Sciatic nerve (tissue), 2 donors: ENCODE results near the gene PGLYRP3. TPM values are rescaled to one million over a fixed set of nuclear protein-coding genes. Genes with fewer than 3 reads are reported as not detected.
"Not testable (repeated sequence)": the region's sequence is repeated elsewhere in the genome, so short reads cannot be mapped to it uniquely, and the experiment has no call there.

ENCODE experiments used
- ATAC-seq: fragments of 200-7000 bp; cut with Tn5 transposase; one replicate; pipeline ENCODE4 v1.9.1; 2020; ENCODE audit warnings: mild to moderate bottlenecking, moderate library complexity
- DNase-seq: peaks from one replicate; pipeline ENCODE4 v3.0.0-alpha.2; 2020; ENCODE audit warnings: low spot score
- intact Hi-C: fragments of 100-400 bp; cut with DNase I; formaldehyde crosslinking; loops from one replicate; pipeline ENCODE4 v1.14.2; 2022
- total RNA-seq: library from RNA; stranded (reverse); fragmentation: NEBNext Ultra II Directional; extraction: Animal tissue kit (Norgen Biotek cat#: 25700); gene quantifications from one replicate; pipeline ENCODE4 v1.2.1, GENCODE V29; 2021
- donor health status: DM: no; HTN: no; CAD: no.
- donor health status: DM: no; HTN: no; CAD: no.

Gene PGLYRP3
- total RNA-seq, 1 donor from 2014 or later = not detected

DNA sequence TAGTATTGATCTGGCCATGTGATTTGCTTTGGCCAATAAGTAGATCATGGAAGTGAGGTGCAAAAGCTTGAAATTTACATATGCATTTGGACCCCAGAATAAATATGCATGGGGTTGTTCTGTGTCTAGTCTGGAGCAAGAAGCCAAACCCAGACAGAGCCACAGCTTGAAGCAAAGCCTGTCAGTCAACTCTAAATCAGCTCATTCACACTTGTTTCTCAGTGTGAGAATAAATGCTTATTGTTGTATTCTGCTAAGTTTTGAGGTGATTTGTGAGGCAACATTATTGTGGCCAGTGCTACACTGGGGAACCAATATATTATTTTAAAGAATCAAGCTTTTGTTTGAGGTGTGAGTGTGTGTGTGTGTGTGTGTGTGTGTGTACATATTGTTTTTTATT is 12.2 kb upstream of the PGLYRP3 start:
- no peak for DNase-seq
- intact Hi-C loops = no loop called here
- no peak for ATAC-seq

DNA sequence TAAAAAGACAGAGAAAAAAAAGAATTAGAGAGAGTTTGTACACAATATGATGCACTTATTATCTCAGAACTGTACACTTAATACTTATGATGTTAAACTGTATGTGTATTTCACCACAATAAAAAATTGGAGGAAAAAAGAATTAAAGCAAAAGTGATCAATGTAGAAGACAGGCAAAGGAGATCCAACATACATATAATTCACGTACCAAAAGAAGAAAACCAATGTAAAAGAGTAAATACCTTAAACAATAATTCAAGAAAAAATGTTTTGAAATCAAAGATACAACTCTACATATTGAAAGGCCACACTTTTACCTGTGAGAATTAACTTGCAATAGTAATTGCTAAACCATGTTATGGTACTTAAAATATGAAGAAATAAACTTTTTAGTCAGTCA is 9.8 kb upstream of the PGLYRP3 start:
- no peak for ATAC-seq

GRCh38 chr1:153318145-153318544 is 5.4 kb upstream of the PGLYRP3 start:
- DNase-seq, ATAC-seq, intact Hi-C loops: not testable (repeated sequence)

More for the DNA sequence above, 9.8 kb upstream of the PGLYRP3 start:
- intact Hi-C loops = no loop called here
- DNase-seq = no peak

GRCh38 chr1:153316013-153316412 is 3.3 kb upstream of the PGLYRP3 start:
- intact Hi-C loops, ATAC-seq, DNase-seq: not testable (repeated sequence)

- DNase-seq, ATAC-seq, intact Hi-C loops: not testable (repeated sequence)
These were observed 1.6 kb upstream of the PGLYRP3 start for GRCh38 chr1:153314388-153314787.

- DNase-seq (no peak), ATAC-seq (no peak)
- intact Hi-C loops = no loop called here
These were observed 536 bp upstream of the PGLYRP3 start for GRCh38 chr1:153313288-153313687.

DNA sequence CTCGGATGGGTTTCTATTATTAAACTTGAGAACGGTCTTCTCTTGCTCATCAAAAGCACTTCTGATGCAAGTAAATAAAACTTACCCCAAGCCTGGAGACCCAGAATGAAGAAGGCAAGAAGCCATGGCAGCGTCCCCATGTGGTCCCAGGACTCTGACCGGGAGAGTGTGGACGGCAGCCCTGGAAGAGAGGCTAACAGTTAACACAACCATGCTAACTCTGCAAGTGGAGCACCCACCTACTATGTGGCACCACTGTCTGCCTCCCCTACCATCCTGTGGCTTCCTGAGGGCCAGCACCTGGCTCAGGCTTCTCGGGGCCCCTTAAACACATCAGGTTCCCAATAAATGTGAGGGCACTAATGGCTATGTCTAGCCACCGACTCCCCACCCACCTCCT is 2.2 kb downstream of the PGLYRP3 start:
- intact Hi-C loops = no loop called here
- ATAC-seq (no peak), DNase-seq (no peak)

DNA sequence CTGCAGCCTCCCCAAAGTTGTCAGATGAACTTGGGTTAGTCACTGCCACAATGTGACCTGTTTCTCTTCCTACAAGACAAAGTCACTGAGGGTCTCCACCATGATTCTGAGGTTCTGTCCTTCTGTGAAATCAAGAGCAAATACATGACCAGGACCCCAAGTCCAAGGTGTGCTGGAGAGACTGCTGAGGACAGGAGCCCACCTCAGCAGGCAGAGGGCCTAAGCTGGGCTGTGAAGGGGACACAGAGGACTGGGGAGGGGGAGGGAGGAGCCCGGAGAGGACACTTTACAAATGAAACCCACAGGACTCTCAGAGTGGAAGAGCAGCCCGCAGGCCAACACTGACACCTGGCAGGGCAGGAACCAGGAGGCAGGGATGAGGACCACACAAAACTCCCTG is 3.3 kb downstream of the PGLYRP3 start:
- ATAC-seq = no peak
- intact Hi-C loops = no loop called here
- DNase-seq = no peak

DNA sequence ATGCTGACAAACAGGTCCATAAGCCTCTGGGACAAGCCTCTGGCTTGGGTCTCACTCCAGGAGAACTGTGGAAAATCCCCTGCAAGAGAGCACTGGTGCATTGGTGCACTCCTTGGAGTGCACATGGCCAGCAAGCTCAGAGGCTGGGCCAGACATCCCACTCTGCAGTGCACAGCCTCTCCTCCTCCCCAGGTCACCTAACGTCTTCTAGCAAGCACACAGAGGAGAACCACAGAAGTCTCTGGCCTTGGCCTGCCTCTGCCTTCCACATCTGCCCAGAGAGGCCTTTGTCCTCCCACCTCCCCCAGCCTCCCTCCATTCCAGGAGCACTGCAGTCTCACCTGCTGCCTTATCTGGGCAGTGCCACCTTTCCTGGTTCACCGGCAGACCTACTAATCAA is 4.2 kb downstream of the PGLYRP3 start:
- intact Hi-C loops = no loop called here
- DNase-seq = no peak
- no peak for ATAC-seq

GRCh38 chr1:153307221-153307600 is 5.5 kb downstream of the PGLYRP3 start:
- DNase-seq = no peak
- intact Hi-C loops = no loop called here
- no peak for ATAC-seq

DNA sequence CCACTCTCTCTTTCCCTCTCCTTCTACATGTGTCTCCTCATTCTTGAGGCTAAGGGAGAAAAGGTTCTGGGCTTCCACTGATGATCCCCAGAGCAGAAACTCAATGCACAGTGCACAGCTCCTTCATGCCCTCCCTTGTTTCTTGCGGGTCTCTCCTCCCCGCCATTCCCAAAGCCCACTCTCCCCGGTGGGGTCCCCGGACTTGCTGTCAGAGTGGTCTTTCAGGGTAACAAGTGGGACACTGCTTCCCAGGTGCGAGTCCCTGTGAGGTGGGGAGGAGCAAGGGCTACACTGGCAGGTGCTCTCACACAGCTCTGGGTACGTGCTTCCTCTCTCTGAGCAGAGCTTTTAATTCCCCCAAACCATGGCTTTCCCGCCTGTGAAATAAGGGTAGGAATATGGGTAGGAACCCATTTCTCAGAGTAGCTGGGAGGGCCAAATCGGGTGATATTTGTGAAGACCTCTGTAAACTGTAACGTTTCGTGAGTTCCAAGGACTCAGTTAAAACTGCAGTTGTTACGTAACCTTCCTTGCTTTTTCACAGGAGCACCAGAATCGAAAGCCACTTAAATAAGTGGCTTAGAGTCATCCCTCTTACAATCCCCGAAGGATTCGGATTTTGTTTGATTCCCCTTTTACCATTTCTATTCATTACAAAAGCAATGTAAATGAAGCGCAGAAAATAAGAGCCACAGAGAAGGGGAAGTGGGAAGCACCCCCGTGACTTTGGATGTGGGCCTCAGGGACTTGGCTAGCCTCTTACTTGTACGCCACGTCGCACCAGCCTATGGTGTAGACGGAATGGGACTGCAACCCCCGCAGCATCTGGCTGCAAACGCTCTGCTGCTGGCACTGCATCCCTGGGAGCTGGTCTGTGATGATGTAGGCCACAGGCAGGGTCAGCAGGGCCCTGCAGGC is 6.2 kb downstream of the PGLYRP3 start:
- DNase-seq = no peak
- intact Hi-C loops = no loop called here
- no peak for ATAC-seq

- ATAC-seq (no peak), DNase-seq (no peak)
- intact Hi-C loops = no loop called here
These were observed 7.1 kb downstream of the PGLYRP3 start for GRCh38 chr1:153305682-153306081.

- ATAC-seq = no peak
- no peak for DNase-seq
- intact Hi-C loops = no loop called here
These were observed 10.4 kb downstream of the PGLYRP3 start for GRCh38 chr1:153302308-153302707.

DNA sequence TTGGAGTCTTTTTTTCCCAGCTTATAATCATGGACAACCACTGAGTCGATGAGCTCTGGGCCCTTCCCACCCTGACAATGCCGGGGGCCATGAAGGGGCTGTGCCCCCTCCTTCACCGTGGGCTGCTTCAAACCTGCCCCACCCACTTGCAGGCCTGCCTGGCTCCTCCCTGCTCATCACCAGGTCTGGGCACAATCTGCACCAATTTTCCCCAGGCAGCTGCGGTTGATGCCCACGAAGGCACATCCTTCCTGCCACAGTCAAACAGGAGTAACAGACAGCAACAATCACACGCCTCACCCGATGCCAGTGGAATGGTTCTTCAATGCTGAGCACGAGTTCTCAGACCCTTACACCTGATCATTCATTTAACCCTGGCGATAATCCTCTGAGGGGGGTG is 18.9 kb downstream of the PGLYRP3 start:
- intact Hi-C loops = no loop called here
- ATAC-seq (no peak), DNase-seq (no peak)

DNA sequence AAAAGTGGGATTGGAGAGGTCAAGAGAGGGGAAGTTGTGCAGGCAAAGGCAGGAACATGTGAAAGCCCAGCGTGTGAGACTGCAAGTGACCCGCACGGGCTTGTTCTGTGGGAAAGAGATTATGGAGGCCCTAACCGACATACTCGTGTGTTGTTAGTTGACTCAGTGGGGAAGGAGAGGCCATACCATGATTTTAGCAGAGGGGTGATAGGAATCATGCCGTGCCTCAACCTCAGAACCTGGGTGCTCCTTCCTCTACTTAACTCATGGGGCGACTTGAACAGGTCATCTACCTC is 19.3 kb downstream of the PGLYRP3 start:
- intact Hi-C loops = no loop called here
- ATAC-seq = no peak
- no peak for DNase-seq

- intact Hi-C loops = no loop called here
- DNase-seq = no peak
- ATAC-seq = no peak
These were observed 19.8 kb downstream of the PGLYRP3 start for GRCh38 chr1:153292740-153293479.

DNA sequence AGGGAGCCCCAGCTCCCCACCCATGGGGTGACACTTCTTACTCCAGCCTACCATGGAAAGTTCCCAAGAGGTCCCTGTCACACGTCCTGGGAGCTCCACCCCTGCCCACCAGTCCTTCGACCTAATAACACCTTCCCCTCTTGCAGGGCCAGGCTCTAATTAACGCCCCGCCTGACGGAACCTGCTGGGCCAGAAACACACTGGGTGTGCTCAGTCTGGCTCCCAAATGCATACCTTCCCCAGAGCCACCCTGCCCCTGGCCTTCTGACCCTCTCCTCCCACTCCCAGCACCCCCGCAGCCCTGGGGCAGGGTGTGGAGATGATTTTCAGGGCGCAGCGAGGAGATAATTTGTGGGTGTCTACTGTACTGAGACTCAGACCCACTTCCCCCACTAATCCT is 20.6 kb downstream of the PGLYRP3 start:
- ATAC-seq = no peak
- intact Hi-C loops = no loop called here

GRCh38 chr1:153291514-153291913 is 21.2 kb downstream of the PGLYRP3 start:
- DNase-seq (no peak), ATAC-seq (no peak)
- intact Hi-C loops = no loop called here

More for the DNA sequence above, 20.6 kb downstream of the PGLYRP3 start:
- DNase-seq = no peak

GRCh38 chr1:153288634-153289275 is 24.0 kb downstream of the PGLYRP3 start:
- DNase-seq = no peak
- no peak for ATAC-seq
- intact Hi-C loops = no loop called here

DNA sequence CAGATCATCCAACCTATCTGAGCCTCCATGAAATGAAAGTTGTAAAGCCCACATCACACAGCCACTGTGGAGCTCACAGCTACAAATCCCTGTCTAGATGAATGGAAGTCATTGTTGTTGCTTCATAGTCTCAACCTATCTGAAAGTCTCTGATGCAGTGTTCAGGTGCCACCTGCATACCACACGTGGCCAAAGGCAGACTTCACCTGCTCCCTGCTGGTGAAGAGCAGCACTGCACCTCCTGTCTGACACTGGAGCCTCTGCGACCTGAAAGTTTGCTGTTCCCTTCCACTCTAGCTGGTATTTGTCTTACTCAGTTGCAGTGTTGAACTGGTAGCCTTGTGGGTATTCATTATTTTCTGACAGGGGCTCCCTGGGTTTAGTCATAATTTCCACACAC is 34.9 kb downstream of the PGLYRP3 start:
- no peak for ATAC-seq
- intact Hi-C loops = no loop called here

More for the DNA sequence above, 34.9 kb downstream of the PGLYRP3 start:
- DNase-seq = no peak
